Panc1 (cell line): ENCODE results near the gene HNRNPD.

Source experiments
- POLR2AphosphoS5 ChIP-seq: IDR thresholded peaks from 2 replicates; pipeline ENCODE4 v1.6.1; 2012; ENCODE audit warnings: mild to moderate bottlenecking, low read depth, low read length, moderate library complexity
- REST ChIP-seq, 2 experiments: IDR thresholded peaks; 2 replicates each; pipeline ENCODE4 v1.6.1; 2011 to 2012; ENCODE audit warnings: low read depth in 2 of 2, control low read depth in 1 of 2, low read length in 1 of 2, mild to moderate bottlenecking in 1 of 2, moderate library complexity in 1 of 2; ENCODE audit not compliant: insufficient read depth in 1 of 2
- SIN3A ChIP-seq: IDR thresholded peaks from 2 replicates; pipeline ENCODE4 v1.6.1; 2012; ENCODE audit warnings: low read depth, mild to moderate bottlenecking, low read length, moderate library complexity, borderline replicate concordance; ENCODE audit not compliant: insufficient read depth
- TCF7L2 ChIP-seq: IDR thresholded peaks from 2 replicates; pipeline ENCODE4 v1.6.1; 2011; ENCODE audit warnings: mild to moderate bottlenecking, low read depth, low read length, inconsistent platforms
- TF ChIP-seq, protein P1 (sequence below): fragments of 450-650 bp; IDR thresholded peaks from 2 replicates; pipeline ENCODE4 v1.5.1; 2017; ENCODE audit warnings: mild to moderate bottlenecking

DNA sequence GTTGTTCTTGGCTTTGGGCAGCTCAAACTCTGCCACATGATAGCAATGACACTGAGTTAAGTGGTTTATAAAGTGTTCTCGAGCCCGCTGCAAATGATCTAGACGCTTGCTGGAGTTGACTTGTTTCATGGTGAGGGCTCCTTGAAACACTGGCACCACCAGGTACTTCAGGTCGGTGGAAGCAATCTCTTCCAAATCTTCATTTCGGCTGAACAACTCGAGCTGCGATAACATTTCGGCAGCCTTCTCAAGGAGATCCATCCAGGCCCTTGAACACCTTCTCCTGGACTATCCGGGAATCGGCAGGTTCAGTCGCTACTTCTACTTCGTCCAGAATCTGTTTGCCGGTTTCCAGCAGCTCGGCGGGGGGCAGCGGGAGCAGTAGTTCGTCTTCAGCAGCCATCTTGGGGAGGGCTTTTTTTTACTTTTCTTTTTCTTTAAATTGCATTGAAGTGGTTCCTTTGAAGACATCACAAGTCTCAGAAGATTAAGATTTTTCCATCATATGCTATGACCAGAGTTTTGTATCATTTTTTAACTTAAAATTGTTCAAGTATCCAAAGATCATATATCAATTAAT is 28.5 kb upstream of the HNRNPD start:
- TF ChIP-seq, protein P1, sequence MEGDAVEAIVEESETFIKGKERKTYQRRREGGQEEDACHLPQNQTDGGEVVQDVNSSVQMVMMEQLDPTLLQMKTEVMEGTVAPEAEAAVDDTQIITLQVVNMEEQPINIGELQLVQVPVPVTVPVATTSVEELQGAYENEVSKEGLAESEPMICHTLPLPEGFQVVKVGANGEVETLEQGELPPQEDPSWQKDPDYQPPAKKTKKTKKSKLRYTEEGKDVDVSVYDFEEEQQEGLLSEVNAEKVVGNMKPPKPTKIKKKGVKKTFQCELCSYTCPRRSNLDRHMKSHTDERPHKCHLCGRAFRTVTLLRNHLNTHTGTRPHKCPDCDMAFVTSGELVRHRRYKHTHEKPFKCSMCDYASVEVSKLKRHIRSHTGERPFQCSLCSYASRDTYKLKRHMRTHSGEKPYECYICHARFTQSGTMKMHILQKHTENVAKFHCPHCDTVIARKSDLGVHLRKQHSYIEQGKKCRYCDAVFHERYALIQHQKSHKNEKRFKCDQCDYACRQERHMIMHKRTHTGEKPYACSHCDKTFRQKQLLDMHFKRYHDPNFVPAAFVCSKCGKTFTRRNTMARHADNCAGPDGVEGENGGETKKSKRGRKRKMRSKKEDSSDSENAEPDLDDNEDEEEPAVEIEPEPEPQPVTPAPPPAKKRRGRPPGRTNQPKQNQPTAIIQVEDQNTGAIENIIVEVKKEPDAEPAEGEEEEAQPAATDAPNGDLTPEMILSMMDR: no peak
- TF ChIP-seq POLR2AphosphoS5 (no peak), REST (IDR thresholded peaks at IDR 0.05; ENCODE audit: insufficient read depth in 1 of 2, low read depth in 2 of 2, low read length in 1 of 2) (no peak), SIN3A (no peak), TCF7L2 (no peak)
